AML-193 (cell line): Measurements from ENCODE around the gene CHMP1A.
"Not testable (repeated sequence)": the region's sequence is repeated elsewhere in the genome, so short reads cannot be mapped to it uniquely, and the experiment has no call there.

Experiments used
- DNase-seq, 2 experiments: peaks; one replicate each; lab custom pipeline; 2025; lab: John Stamatoyannopoulos, UW

The CHMP1A gene

GRCh38 chr16:89658221-89658879, 842 bp upstream of the CHMP1A start:
- DNase-seq: peak in 1 of 2 experiments; percentile 35

GRCh38 chr16:89656435-89657121, 930 bp downstream of the CHMP1A start:
- no peak for DNase-seq

- DNase-seq: no peak
These were observed 2.4 kb downstream of the CHMP1A start for GRCh38 chr16:89655062-89655643.

GRCh38 chr16:89653656-89654295, 3.7 kb downstream of the CHMP1A start:
- DNase-seq: no peak

GRCh38 chr16:89651584-89651983, 5.9 kb downstream of the CHMP1A start:
- no peak for DNase-seq

GRCh38 chr16:89646906-89647305, 10.6 kb downstream of the CHMP1A start:
- DNase-seq: no peak

- no peak for DNase-seq
These were observed 11.2 kb downstream of the CHMP1A start for GRCh38 chr16:89646270-89646669.

GRCh38 chr16:89645122-89645521, 12.4 kb downstream of the CHMP1A start:
- no peak for DNase-seq

GRCh38 chr16:89643769-89644300, 13.7 kb downstream of the CHMP1A start:
- no peak for DNase-seq

GRCh38 chr16:89642574-89642973, 14.9 kb downstream of the CHMP1A start:
- DNase-seq: no peak

GRCh38 chr16:89641458-89642119, 15.9 kb downstream of the CHMP1A start:
- no peak for DNase-seq

- no peak for DNase-seq
These were observed 18.1 kb downstream of the CHMP1A start for GRCh38 chr16:89639385-89639784.

- DNase-seq: no peak
These were observed 19.1 kb downstream of the CHMP1A start for GRCh38 chr16:89638455-89638854.

- no peak for DNase-seq
These were observed 20.1 kb downstream of the CHMP1A start for GRCh38 chr16:89637379-89637778.

- DNase-seq: no peak
These were observed 20.8 kb downstream of the CHMP1A start for GRCh38 chr16:89636663-89637062.

- not testable (repeated sequence) for DNase-seq
These were observed 22.8 kb downstream of the CHMP1A start for GRCh38 chr16:89634463-89635385.

- no peak for DNase-seq
These were observed 24.4 kb downstream of the CHMP1A start for GRCh38 chr16:89633064-89633631.

- DNase-seq: no peak
These were observed 27.5 kb downstream of the CHMP1A start for GRCh38 chr16:89629827-89630610.
